CD4-positive, alpha-beta T cell (primary cell): ENCODE measurements around the gene TCF7. TPM values are rescaled to one million over a fixed set of nuclear protein-coding genes. Genes with fewer than 3 reads are reported as not detected.
"Not testable (repeated sequence)": the region's sequence is repeated elsewhere in the genome, so short reads cannot be mapped to it uniquely, and the experiment has no call there.

Experiments
- ATAC-seq: fragments of 200-7000 bp; cut with Tn5 transposase; one replicate; pipeline ENCODE4 v1.10.0; 2022; ENCODE audit warnings: mild to moderate bottlenecking; ENCODE audit not compliant: poor library complexity
- CTCF ChIA-PET: fragments of 350-600 bp; sonication (Branson Sonifier 250); formaldehyde crosslinking; loops from one replicate; lab custom pipeline; 2021; ENCODE audit warnings: antibody characterized with exemption, inconsistent platforms; lab: Charles Lee
- POLR2A ChIA-PET: fragments of 350-600 bp; sonication (Branson Sonifier 250); formaldehyde crosslinking; loops from one replicate; lab custom pipeline; 2021; ENCODE audit warnings: antibody characterized with exemption, inconsistent platforms; lab: Charles Lee
- DNase-seq, 14 experiments: peaks; one replicate each; pipeline ENCODE4 v3.0.0-alpha.2; 2013 to 2020; ENCODE audit warnings: mixed read lengths in 2 of 14
- H3K27ac ChIP-seq, 2 donors: one replicate each; pipeline versions ENCODE4 v1.5.1 to v1.7.0; 2013; ENCODE audit warnings: low read length in 2 of 2, low read depth in 1 of 2, mild to moderate bottlenecking in 1 of 2
- H3K27me3 ChIP-seq, 2 experiments: 1 replicate in 1 of 2; 2 replicates in 1 of 2; pipeline versions ENCODE4 v1.6.1 to v1.7.0; 2013; ENCODE audit warnings: low read length in 2 of 2, control low read depth in 1 of 2, mild to moderate bottlenecking in 1 of 2, moderate library complexity in 1 of 2; ENCODE audit not compliant: insufficient read depth in 2 of 2, control insufficient read depth in 1 of 2
- H3K36me3 ChIP-seq: one replicate; pipeline ENCODE4 v1.6.1; 2013; ENCODE audit warnings: low read length, control low read depth; ENCODE audit not compliant: insufficient read depth
- H3K4me1 ChIP-seq: one replicate; pipeline ENCODE4 v1.6.1; 2013; ENCODE audit warnings: low read length, control low read depth; ENCODE audit not compliant: insufficient read depth
- H3K4me3 ChIP-seq: one replicate; pipeline ENCODE4 v1.5.1; 2013; ENCODE audit warnings: mild to moderate bottlenecking, low read length, moderate library complexity
- H3K9me3 ChIP-seq, 2 experiments: 1 replicate in 1 of 2; 2 replicates in 1 of 2; pipeline versions ENCODE4 v1.6.1 to v1.7.0; 2013; ENCODE audit warnings: low read length in 2 of 2, mild to moderate bottlenecking in 2 of 2, control low read depth in 1 of 2, moderate library complexity in 1 of 2; ENCODE audit not compliant: control insufficient read depth in 1 of 2, insufficient read depth in 1 of 2
- H3K27ac Mint-ChIP-seq: one replicate; pipeline ENCODE4 v1.8.0; 2020; ENCODE audit warnings: mixed read lengths
- H3K27me3 Mint-ChIP-seq: one replicate; pipeline ENCODE4 v1.8.0; 2021; ENCODE audit warnings: mixed read lengths
- H3K36me3 Mint-ChIP-seq: one replicate; pipeline ENCODE4 v1.8.0; 2021; ENCODE audit warnings: low read depth, mixed read lengths
- H3K4me1 Mint-ChIP-seq: one replicate; pipeline ENCODE4 v1.8.0; 2021; ENCODE audit warnings: low read depth, mixed read lengths
- H3K4me3 Mint-ChIP-seq: one replicate; pipeline ENCODE4 v1.8.0; 2020; ENCODE audit warnings: mild to moderate bottlenecking, mixed read lengths
- H3K9me3 Mint-ChIP-seq: one replicate; pipeline ENCODE4 v1.8.0; 2020; ENCODE audit warnings: mixed read lengths
- CTCF ChIP-seq: fragments of 200-600 bp; IDR thresholded peaks from one replicate; pipeline ENCODE4 v1.8.0; 2022; ENCODE audit warnings: antibody characterized with exemption, mild to moderate bottlenecking
- intact Hi-C, 2 experiments: fragments of 100-400 bp; cut with DNase I in 1 of 2; cut with micrococcal nuclease in 1 of 2; formaldehyde crosslinking; loops; one replicate each; pipeline versions ENCODE4 v1.15.1 to v1.9.0; 2023 to 2025; cut with DNase I, micrococcal nuclease
- total RNA-seq, 174 experiments: library from RNA in 2 of 174; stranded (reverse) in 2 of 174; gene quantifications; one replicate each; pipeline ENCODE4 v1.2.3 and lab custom pipeline; 2021 to 2026

Gene TCF7
- total RNA-seq, 2 experiments from 2014 or later: 480 to 493 TPM

GRCh38 chr5:134148986-134149539 lies 34.6 kb downstream of the TCF7 start:
- Mint-ChIP-seq H3K36me3 (peaks cover 91% of the 10 kb centered on the region), H3K9me3 (no peaks in the 10 kb centered on the region), H3K27ac (peak overlapping the region; percentile 89), H3K27me3 (no peaks in the 10 kb centered on the region), H3K4me1 (peaks cover 78% of the 10 kb centered on the region), H3K4me3 (peak overlapping the region; percentile 36)
- TF ChIP-seq CTCF: no peak
- Histone ChIP-seq H3K4me1 (peaks cover 58% of the 10 kb centered on the region), H3K36me3 (peaks cover 84% of the 10 kb centered on the region), H3K4me3 (no peak overlapping the region), H3K27ac (peak overlapping the region; percentile 26 to 37), H3K27me3 (no peaks in the 10 kb centered on the region), H3K9me3 (no peaks in the 10 kb centered on the region)
- ChIA-PET CTCF (interaction anchor here (1.1 to 2.8 kb wide), 2 partner anchors 17 to 109 kb away, joined by 4 to 22 read pairs; no protein-coding TSS in a partner anchor), POLR2A (interaction anchor here (0.6 to 24.9 kb wide), 10 partner anchors 11 to 1613 kb away, joined by 3 to 350 read pairs (median 4); partner anchors contain the start of genes PPP2CA and SKP1)
- intact Hi-C loops: no loop called here
- DNase-seq: peak in 2 of 14 experiments; percentile 2 to 21
- no peak for ATAC-seq

- Histone ChIP-seq H3K27me3 (no peaks in the 10 kb centered on the region), H3K27ac (peak overlapping the region; percentile 26 to 37), H3K4me1 (peaks cover 56% of the 10 kb centered on the region), H3K9me3 (no peaks in the 10 kb centered on the region), H3K36me3 (peaks cover 82% of the 10 kb centered on the region), H3K4me3 (no peak overlapping the region)
- POLR2A ChIA-PET: interaction anchor here (0.6 to 24.9 kb wide), 13 partner anchors 11 to 1613 kb away, joined by 3 to 350 read pairs (median 6); partner anchors contain the start of genes PPP2CA and SKP1
- intact Hi-C loops: no loop called here
- ATAC-seq: no peak
- Mint-ChIP-seq H3K9me3 (no peaks in the 10 kb centered on the region), H3K36me3 (peaks cover 89% of the 10 kb centered on the region), H3K27me3 (no peaks in the 10 kb centered on the region), H3K4me1 (peaks cover 79% of the 10 kb centered on the region), H3K4me3 (peak overlapping the region; percentile 39), H3K27ac (peak overlapping the region; percentile 89)
- peak in 3 of 14 experiments; percentile 14 to 30 (median 24) for DNase-seq
- TF ChIP-seq CTCF: no peak
- CTCF ChIA-PET: interaction anchor here (1.1 to 2.8 kb wide), 5 partner anchors 9 to 123 kb away, joined by 3 to 22 read pairs (median 4); no protein-coding TSS in a partner anchor
These were observed 35.3 kb downstream of the TCF7 start for GRCh38 chr5:134149571-134150303.

GRCh38 chr5:134151723-134152122 lies 37.2 kb downstream of the TCF7 start:
- H3K4me3 Mint-ChIP-seq: peak overlapping the region; percentile 32

GRCh38 chr5:134152173-134152832 lies 37.8 kb downstream of the TCF7 start:
- DNase-seq, H3K27me3 Mint-ChIP-seq, H3K9me3 ChIP-seq, H3K9me3 Mint-ChIP-seq, H3K27me3 ChIP-seq, intact Hi-C loops, ATAC-seq, H3K4me3 ChIP-seq: not testable (repeated sequence)
- peaks cover 89% of the 10 kb centered on the region for H3K36me3 Mint-ChIP-seq
- peak overlapping the region; percentile 62 for H3K4me3 Mint-ChIP-seq
- Histone ChIP-seq H3K27ac (peak overlapping the region in 1 of 2 donors; percentile 13), H3K4me1 (peaks cover 38% of the 10 kb centered on the region), H3K36me3 (peaks cover 80% of the 10 kb centered on the region)
- ChIA-PET POLR2A (interaction anchor here (1.0 to 24.9 kb wide), 10 partner anchors 9 to 586 kb away, joined by 3 to 350 read pairs (median 21); partner anchors contain the start of genes CAMLG, PPP2CA, SKP1 and VDAC1), CTCF (interaction anchor here (3.0 to 3.2 kb wide), 3 partner anchors 11 to 137 kb away, joined by 8 to 27 read pairs (median 14); no protein-coding TSS in a partner anchor)
- H3K4me1 Mint-ChIP-seq: peaks cover 83% of the 10 kb centered on the region
- H3K27ac Mint-ChIP-seq: peak overlapping the region; percentile 89

More at GRCh38 chr5:134151723-134152122, 37.2 kb downstream of the TCF7 start:
- TF ChIP-seq CTCF: no peak
- H3K9me3 ChIP-seq: no peaks in the 10 kb centered on the region
- H3K9me3 Mint-ChIP-seq: no peaks in the 10 kb centered on the region
- peaks cover 82% of the 10 kb centered on the region for H3K4me1 Mint-ChIP-seq
- peaks cover 89% of the 10 kb centered on the region for H3K36me3 Mint-ChIP-seq
- intact Hi-C loops: no loop called here
- no peak overlapping the region for H3K4me3 ChIP-seq
- H3K27ac ChIP-seq: peak overlapping the region in 1 of 2 donors; percentile 13
- H3K27me3 Mint-ChIP-seq: no peaks in the 10 kb centered on the region
- no peaks in the 10 kb centered on the region for H3K27me3 ChIP-seq
- DNase-seq (no peak), ATAC-seq (no peak)
- CTCF ChIA-PET: interaction anchor here (3.0 to 3.2 kb wide), 3 partner anchors 11 to 138 kb away, joined by 8 to 27 read pairs (median 14); no protein-coding TSS in a partner anchor
- peak overlapping the region; percentile 89 for H3K27ac Mint-ChIP-seq
- H3K36me3 ChIP-seq: peaks cover 82% of the 10 kb centered on the region
- peaks cover 40% of the 10 kb centered on the region for H3K4me1 ChIP-seq
- POLR2A ChIA-PET: interaction anchor here (0.7 to 24.9 kb wide), 13 partner anchors 10 to 587 kb away, joined by 3 to 350 read pairs (median 9); partner anchors contain the start of genes CAMLG, PPP2CA, SKP1 and VDAC1
